ENCODE results near the gene LRCH1.

The LRCH1 gene

DNA sequence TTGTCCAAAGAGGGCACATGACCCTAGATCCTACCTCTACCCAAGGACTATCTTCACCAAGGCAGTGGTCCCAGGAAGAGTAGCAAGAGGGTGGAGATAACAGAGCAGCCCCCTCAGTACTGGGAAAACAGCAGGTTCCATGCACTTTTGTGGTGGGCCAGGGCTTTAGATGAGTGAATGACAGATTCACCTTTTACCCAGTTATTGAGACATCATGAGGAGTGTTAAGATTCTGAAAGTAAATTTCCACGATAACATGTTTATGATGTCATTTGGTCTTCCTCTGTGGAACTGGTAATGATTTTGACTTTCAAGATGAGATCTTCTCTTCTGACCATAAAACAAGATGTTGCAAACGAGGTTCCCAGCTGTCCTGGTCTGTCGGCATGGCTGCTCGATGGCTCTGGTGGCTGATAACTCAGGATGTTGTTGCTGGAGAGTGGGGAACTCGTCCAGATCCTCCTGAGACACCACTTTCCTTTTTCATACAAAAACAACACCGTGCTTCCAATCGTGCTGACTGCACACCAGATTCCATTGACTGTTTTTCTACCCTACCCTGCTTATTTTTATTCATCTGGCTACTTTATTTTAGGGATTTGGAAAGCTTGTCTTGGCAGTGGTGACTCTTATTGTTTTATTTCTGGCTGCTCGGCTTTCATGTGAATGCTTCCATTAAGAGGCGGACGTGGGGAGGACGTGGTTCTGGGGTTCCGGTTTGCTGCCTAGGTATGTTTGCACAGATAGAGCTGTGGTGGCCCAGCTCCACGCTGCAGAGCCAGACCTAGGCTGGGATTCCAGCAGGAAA is 88.5 kb downstream of the LRCH1 start:
- DNase-seq = no peak

DNA sequence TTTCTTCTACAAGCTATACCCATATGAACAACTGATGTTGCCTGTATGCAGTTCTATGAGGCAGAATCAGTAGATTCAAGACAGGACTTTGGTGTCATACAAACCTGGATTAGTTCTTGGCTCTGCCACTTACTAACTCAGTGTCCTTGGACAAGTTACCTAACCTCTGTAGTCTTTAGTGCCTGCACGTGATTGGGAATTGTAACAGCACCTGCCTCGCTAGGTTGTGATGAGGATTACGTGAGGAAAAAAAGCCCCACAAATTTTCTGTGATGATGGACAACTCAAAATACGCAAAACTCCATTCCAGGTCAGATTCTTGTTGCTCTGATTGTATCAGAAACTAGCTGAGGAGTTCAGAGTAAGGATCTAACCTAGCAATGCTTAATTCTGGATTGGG is 89.3 kb downstream of the LRCH1 start:
- no peak for DNase-seq

DNA sequence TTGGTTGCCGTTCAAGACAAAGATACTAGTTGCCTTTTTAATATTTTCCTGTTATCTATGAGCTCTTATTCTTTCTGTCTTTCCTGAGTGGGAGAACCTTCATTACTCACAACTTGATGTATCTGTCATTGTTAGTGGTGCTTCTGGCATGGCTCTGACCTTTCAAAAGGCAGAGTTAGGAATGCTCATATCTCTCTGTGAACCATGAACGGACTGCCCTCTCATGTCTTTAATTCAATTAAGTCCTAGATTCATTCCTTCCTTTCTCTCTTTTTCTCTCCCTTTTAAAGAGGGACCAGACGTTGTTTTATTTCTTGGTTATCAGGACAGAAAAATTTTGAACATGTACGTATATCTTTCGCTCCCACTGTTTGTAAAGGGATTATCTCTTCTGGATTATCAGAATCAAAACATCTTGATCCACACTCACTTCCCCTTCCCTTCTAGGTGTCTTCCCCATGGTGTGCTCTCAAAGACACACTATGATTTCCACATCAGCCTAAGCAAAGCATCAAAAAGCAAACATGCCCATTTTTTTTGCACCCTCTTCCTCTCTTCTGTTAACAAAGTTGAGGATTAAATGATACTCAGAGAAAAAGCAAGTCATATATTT is 90.3 kb downstream of the LRCH1 start:
- no peak for DNase-seq

DNA sequence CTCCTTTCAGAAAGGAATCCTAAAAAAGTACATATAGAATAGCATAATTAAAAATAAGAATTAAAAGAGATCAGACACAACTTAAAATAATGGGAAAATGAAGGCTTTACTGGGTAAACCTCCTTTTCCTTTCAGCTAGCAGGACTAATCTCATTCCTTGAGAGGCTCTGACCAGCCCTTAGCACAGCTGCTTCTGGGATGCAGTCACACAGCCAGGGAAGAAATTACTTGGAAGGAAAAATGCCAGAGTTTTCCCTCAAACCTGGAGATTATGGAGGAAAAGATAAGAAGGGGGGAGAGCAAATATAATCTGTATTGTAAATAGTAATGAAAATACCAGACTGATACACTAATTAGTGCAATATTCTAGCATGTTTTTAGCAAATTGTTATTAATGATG is 91.8 kb downstream of the LRCH1 start:
- no peak for DNase-seq

- peak; percentile 60 for DNase-seq
Measured at GRCh38 chr13:46647512-46648065, 94.6 kb downstream of the LRCH1 start.

DNA sequence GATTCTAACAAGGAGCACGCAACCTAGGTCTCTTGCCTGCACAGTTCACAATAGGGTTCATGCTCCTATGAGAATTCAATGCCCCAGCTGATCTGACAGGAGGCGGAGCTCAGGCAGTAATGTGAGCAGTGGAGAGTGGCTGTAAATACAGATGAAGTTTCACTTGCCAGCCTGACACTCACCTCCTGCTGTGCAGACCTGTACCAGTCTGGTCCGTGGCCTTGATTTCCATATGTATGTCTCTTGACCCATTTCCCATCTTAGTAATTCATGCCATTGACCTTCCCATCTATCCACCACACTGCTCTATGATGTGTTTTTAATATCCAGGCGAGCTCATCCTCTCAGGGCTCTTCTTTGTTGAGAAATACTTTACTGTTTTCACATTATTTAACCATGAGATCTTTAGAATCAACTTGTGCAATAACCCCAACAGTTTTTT is 95.2 kb downstream of the LRCH1 start:
- DNase-seq = peak; percentile 73

- DNase-seq = no peak
Measured at GRCh38 chr13:46649816-46650215, 96.8 kb downstream of the LRCH1 start.

DNA sequence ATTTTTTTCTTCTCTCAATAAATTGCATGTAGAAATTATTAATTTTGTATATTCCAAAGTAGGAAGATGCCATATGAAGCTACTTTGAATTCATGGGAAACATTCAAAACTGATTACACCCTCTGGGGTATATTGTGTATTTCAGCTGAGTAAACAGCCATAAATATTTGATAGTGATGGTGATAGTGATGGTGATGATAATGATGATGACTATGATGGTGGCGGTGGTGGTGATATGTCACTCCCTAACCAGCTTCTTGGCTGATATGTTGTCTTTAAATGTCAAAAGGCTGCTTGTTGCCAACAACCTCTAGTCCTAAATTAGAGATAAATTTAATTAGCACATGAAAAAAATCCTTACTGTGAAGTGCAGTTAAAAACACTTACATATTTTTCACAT is 102.0 kb downstream of the LRCH1 start:
- no peak for DNase-seq

DNA sequence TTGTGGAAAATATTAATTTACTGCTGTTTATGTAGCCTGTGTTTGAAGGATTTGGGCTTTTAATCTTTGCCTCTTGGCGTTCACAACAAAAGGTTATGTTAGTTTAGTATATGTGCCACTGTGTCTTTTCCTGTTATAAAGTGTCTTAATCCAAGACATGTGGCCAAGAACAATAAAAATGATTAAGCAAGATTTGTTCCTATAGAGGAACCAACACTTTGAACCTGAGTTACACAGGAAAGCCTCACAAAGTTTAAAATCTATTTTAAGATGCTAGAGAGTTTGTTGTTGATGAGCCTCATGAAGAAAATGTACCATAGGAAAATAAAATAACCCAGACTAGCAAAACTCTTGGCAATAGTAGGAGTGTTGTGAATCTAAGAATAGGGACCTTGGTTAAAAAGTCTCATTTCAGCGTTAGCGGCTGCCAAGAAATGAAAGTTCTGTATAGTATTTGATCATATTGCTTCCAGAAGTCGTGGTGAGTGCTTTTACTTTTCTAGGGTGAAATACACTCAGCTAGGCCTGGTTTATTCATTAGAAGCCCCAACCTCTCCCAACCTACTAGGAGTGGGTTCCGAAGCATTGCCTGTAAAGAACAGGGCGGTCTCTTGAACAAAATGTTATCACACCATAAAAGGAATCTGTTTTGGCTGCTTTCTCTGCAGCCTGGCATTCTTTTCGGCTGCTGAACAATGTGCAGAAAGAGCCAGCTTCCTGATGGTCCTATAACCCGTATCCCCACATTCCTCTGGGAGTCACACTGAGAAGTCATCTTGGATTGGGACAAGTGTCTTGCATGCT is 102.6 kb downstream of the LRCH1 start:
- DNase-seq = no peak

DNA sequence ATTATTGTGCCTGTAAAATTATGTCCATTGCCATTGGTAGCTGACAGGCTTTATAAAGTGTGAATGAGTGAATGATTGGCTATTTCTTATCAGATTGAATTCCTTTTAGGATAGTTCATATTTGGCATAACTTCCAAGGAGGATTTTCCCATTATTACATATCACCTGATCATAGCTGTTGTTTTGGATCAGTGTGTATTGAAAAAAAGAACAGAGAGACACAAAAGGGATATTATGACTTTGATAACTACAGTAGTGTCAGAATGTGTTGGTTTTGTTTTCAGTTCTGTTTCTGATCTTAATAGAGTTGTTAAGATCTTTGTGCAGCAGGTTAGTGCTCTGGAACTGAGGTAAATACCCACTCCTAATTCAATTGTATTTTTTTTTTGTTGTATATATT is 103.8 kb downstream of the LRCH1 start:
- no peak for DNase-seq

DNA sequence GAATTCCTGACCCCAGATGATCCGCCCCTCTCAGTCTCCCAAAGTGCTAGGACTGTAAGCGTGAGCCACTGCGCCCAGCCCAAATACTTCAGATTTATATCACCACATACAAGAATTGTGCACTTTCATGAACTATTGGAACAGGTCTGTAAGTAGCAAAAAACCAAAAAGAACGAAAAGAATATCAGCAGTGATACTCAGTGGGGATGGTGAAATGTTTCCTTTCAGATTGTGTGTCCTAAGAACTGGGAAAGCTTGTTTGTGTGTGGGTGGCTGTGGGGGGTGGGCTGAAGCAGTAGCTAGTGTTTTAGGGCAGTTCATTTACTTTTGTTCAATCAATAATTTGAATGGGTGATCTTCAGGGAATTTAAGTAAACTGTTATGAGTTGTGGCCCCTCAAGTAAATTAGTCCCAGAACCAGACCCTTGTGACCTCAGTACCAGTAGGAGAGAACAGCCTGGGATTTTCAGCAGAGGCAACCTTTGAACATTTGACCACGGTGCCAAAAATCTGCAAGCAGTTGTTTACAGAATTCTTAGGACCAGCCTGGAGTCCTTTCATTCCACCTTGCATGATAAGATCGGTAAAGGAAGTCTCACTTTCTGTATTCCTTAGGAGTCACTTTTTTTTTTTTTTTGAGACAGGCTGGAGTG is 106.6 kb downstream of the LRCH1 start:
- no peak for DNase-seq

GRCh38 chr13:46660416-46660815 is 107.4 kb downstream of the LRCH1 start:
- no peak for DNase-seq

DNA sequence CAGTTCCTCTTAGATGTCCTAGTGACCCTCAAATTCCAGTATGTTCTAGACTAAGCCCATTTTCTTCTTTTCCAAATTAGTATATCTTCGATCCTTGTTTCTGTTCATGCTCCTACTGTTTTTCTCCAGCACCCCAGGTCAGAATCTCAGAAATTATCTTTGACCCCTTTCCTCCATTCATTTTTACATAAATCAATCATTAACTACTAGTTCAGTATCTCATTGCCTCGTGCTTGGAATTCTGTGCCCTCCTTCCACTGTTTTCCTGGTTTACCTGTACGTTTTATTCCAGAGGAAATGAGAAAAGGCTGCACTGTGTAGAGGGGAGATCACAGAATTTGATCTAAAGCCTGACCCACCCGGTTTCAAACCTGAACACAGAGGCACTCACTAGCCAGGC is 107.9 kb downstream of the LRCH1 start:
- no peak for DNase-seq

GRCh38 chr13:46662690-46663089 is 109.7 kb downstream of the LRCH1 start:
- DNase-seq = no peak

DNA sequence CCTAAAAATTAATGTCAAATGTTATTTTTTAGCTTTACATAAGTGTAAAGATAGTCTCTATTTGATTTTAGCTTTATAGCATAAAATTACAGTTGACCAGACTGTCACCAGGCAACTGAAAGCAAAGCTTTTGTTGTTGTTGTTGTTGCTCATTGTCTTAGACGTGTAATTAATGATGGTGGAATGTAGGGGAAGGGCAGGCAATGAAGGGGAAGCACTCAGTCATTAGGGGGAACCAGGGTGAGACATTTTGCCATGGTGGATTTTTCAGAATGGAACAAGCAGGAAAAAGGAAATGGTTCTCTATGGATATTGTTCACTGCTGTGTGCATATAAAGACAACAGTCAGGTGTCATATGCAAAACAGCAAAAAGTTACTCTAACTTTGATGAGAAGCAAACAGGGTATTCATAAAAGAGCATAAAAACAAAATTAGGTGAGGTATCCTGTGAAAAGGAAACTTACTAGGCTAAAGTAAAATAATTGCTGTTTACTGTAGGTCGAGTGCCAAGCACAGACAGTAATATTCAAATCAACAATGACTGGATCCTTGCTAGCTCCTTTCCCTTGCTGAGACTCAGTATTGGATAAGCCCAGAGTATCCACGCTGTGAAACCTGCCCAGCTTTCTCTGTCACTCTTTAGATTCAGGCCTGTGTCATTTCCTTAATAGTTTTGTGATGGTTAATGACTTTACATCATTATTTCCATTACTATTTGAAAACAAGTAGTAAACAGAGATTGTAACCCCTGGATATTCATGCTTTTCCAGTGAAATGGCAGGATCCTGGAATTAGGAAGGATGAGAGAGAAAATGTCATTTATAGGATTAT is 110.5 kb downstream of the LRCH1 start:
- DNase-seq = no peak

- no peak for DNase-seq
Measured at GRCh38 chr13:46664195-46664594, 111.2 kb downstream of the LRCH1 start.

GRCh38 chr13:46665248-46665632 is 112.3 kb downstream of the LRCH1 start:
- no peak for DNase-seq

DNA sequence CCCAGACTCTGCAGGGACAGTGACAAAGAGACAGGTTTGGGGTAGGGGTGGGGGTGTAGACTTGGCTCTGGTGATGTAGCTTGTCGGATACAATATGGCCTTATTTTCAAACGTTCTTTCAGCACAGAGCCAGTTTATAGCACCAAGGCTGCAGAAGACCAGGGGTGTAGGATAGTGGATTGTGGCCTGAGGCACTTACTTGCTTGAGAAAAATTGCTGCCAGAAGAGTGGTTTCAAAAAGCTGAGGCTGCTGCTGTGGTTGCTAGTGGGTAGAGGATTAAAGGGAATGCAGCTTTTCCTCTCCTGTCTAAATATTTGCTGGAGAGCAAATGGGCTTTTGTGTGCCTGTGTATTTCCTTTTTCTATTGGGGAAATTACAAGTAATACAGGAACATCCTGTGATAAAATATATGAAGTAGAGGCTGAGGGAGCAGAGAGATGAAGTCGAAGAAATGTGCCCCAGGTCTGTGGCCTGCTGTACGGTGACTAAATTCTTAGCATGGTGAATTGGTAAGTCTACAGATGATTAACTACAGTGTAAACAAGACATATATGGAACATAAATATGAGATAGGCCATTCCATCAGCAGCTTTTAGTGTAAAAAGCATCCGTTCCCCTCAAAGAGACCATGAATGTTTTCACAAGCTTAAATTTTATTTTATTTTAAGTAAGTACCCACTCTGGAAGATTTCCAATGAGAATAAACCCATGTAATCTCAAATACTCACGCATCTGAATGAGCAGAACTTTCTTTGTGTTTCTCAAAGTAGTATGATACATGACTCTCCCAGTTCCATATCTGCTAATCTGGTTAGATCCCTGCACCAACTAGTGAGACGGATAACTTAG is 112.9 kb downstream of the LRCH1 start:
- no peak for DNase-seq

GRCh38 chr13:46666727-46667456 is 113.9 kb downstream of the LRCH1 start:
- DNase-seq = no peak

GRCh38 chr13:46667687-46668281 is 114.8 kb downstream of the LRCH1 start:
- DNase-seq = no peak
